Suprapubic skin (tissue), 4 donors: Measurements from ENCODE around the gene SLC13A1. TPM values are rescaled to one million over a fixed set of nuclear protein-coding genes. Genes with fewer than 3 reads are reported as not detected.

Source experiments
- DNase-seq, 2 donors: peaks; one replicate each; pipeline ENCODE4 v3.0.0-alpha.2; 2019; ENCODE audit warnings: low spot score in 2 of 2
- H3K27ac ChIP-seq: fragments of 200-600 bp; sonication (generic); one replicate; pipeline ENCODE4 v1.5.1; 2019
- H3K27me3 ChIP-seq: fragments of 200-600 bp; sonication (generic); one replicate; pipeline ENCODE4 v1.5.1; 2019
- H3K36me3 ChIP-seq: fragments of 200-600 bp; sonication (generic); one replicate; pipeline ENCODE4 v1.5.1; 2019
- H3K4me1 ChIP-seq: fragments of 200-600 bp; sonication (generic); one replicate; pipeline ENCODE4 v1.5.1; 2019
- H3K4me3 ChIP-seq: fragments of 200-600 bp; sonication (generic); one replicate; pipeline ENCODE4 v1.5.1; 2019; ENCODE audit warnings: mild to moderate bottlenecking
- H3K9me3 ChIP-seq: fragments of 200-600 bp; sonication (generic); one replicate; pipeline ENCODE4 v1.5.1; 2019
- CTCF ChIP-seq, 2 donors: fragments of 200-600 bp in 1 of 2; fragments of 450-650 bp in 1 of 2; sonication (generic) in 1 of 2; IDR thresholded peaks; one replicate each; pipeline ENCODE4 v1.5.1; 2016 to 2019; ENCODE audit warnings: antibody characterized with exemption in 2 of 2, mild to moderate bottlenecking in 1 of 2, moderate library complexity in 1 of 2
- EP300 ChIP-seq: sonication (generic); formaldehyde crosslinking; IDR thresholded peaks from one replicate; pipeline ENCODE4 v1.6.1; 2017; ENCODE audit warnings: antibody characterized with exemption
- POLR2A ChIP-seq, 2 donors: fragments of 450-650 bp; IDR thresholded peaks; one replicate each; pipeline ENCODE4 v1.6.1; 2017; ENCODE audit warnings: antibody characterized with exemption in 2 of 2, mild to moderate bottlenecking in 2 of 2, moderate library complexity in 2 of 2
- POLR2AphosphoS5 ChIP-seq, 3 donors: sonication (generic); formaldehyde crosslinking; IDR thresholded peaks; one replicate each; pipeline ENCODE4 v1.6.1; 2017; ENCODE audit warnings: antibody characterized with exemption in 3 of 3
- WGBS: methylation state at CpG from one replicate; pipeline ENCODE4 v1.1.5; 2018; 5-methylcytosine and 5-hydroxymethylcytosine counted together
- total RNA-seq, 4 donors: library from RNA; depleted of rRNA; stranded (reverse); fragments of >200 nt; gene quantifications; one replicate each; pipeline ENCODE4 v1.1.0, GENCODE V29; 2016

SLC13A1 gene
- total RNA-seq, 4 donors from 2014 or later: not detected

- 96% methylated on average over 1 of the region's 1 CpG for WGBS
- Histone ChIP-seq H3K4me3 (no peak overlapping the region), H3K27me3 (no peaks in the 10 kb centered on the region), H3K9me3 (no peaks in the 10 kb centered on the region), H3K27ac (no peak overlapping the region), H3K4me1 (no peaks in the 10 kb centered on the region), H3K36me3 (no peaks in the 10 kb centered on the region)
- TF ChIP-seq POLR2AphosphoS5 (IDR thresholded peaks at IDR 0.05): no peak
- no peak for TF ChIP-seq POLR2A (IDR thresholded peaks at IDR 0.05)
- TF ChIP-seq CTCF (IDR thresholded peaks at IDR 0.05): no peak
- TF ChIP-seq EP300: no peak
- no peak for DNase-seq
Observed at GRCh38 chr7:123079021-123079420, 120.7 kb downstream of the SLC13A1 start.

GRCh38 chr7:123075838-123076467, 123.8 kb downstream of the SLC13A1 start:
- Histone ChIP-seq H3K9me3 (no peaks in the 10 kb centered on the region), H3K27me3 (no peaks in the 10 kb centered on the region), H3K4me1 (no peaks in the 10 kb centered on the region), H3K27ac (no peak overlapping the region), H3K4me3 (no peak overlapping the region), H3K36me3 (no peaks in the 10 kb centered on the region)
- no peak for TF ChIP-seq POLR2A (IDR thresholded peaks at IDR 0.05)
- TF ChIP-seq CTCF (IDR thresholded peaks at IDR 0.05): no peak
- no peak for TF ChIP-seq POLR2AphosphoS5 (IDR thresholded peaks at IDR 0.05)
- no peak for TF ChIP-seq EP300
- no peak for DNase-seq
- 14% methylated on average over 4 of the region's 4 CpGs for WGBS

- 72% methylated on average over 5 of the region's 5 CpGs for WGBS
- H3K4me1 ChIP-seq: no peaks in the 10 kb centered on the region
- no peaks in the 10 kb centered on the region for H3K9me3 ChIP-seq
- no peak overlapping the region for H3K27ac ChIP-seq
- TF ChIP-seq POLR2AphosphoS5 (IDR thresholded peaks at IDR 0.05) (no peak), EP300 (no peak), CTCF (IDR thresholded peaks at IDR 0.05) (no peak), POLR2A (IDR thresholded peaks at IDR 0.05) (no peak)
- no peaks in the 10 kb centered on the region for H3K36me3 ChIP-seq
- H3K27me3 ChIP-seq: no peaks in the 10 kb centered on the region
- no peak overlapping the region for H3K4me3 ChIP-seq
- no peak for DNase-seq
Observed at GRCh38 chr7:123070702-123071286, 129.0 kb downstream of the SLC13A1 start.

- no peaks in the 10 kb centered on the region for H3K9me3 ChIP-seq
- H3K36me3 ChIP-seq: no peaks in the 10 kb centered on the region
- no peak for TF ChIP-seq EP300
- 100% methylated on average over 3 of the region's 3 CpGs for WGBS
- no peak for DNase-seq
- H3K4me1 ChIP-seq: no peaks in the 10 kb centered on the region
- no peak overlapping the region for H3K4me3 ChIP-seq
- no peaks in the 10 kb centered on the region for H3K27me3 ChIP-seq
- H3K27ac ChIP-seq: no peak overlapping the region
Observed at GRCh38 chr7:123067814-123068213, 132.0 kb downstream of the SLC13A1 start.

Other genes with a start within 250 kb of the SLC13A1 start
- gene TAS2R16, start 204.3 kb downstream of the SLC13A1 start, total RNA-seq: not detected